GM12873 (cell line): Measurements from ENCODE around the gene MICAL2.

Experiments used
- TF ChIP-seq, protein P1 (sequence below): IDR thresholded peaks from 2 replicates; pipeline ENCODE4 v1.5.1; 2012; ENCODE audit warnings: low read depth, mild to moderate bottlenecking, moderate library complexity, low read length, control low read depth; ENCODE audit not compliant: insufficient read depth; ENCODE audit errors: missing control alignments

MICAL2 gene

DNA sequence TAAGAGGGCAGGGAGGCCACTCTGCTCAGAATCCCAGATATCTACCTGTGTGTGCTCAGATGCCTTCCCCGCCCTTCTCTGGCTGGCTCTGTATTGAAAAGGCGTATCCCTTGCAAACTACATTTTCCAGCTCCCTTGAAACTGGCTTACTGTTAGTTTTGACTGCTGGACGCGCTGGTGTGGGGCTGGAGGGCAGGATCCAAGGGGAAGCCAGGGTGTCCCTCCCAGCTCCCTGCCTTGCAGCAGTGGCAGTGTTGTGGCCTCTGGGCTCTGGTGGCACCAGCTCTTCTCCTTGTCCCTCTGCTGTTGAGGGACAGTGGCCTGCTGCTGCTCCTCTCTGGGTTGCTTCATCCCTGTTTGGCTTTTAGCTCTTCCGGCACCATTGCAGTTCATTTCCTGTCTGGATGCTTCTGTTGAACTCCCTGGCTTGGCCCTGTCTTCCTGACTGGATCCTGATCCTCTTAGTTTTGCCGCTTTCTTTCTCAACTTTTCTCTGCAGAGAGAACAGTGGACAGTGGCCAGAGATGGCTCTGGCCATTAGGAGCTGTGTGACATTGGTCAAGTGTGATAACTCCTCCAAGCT, 159.9 kb downstream of the MICAL2 start:
- TF ChIP-seq, protein P1, sequence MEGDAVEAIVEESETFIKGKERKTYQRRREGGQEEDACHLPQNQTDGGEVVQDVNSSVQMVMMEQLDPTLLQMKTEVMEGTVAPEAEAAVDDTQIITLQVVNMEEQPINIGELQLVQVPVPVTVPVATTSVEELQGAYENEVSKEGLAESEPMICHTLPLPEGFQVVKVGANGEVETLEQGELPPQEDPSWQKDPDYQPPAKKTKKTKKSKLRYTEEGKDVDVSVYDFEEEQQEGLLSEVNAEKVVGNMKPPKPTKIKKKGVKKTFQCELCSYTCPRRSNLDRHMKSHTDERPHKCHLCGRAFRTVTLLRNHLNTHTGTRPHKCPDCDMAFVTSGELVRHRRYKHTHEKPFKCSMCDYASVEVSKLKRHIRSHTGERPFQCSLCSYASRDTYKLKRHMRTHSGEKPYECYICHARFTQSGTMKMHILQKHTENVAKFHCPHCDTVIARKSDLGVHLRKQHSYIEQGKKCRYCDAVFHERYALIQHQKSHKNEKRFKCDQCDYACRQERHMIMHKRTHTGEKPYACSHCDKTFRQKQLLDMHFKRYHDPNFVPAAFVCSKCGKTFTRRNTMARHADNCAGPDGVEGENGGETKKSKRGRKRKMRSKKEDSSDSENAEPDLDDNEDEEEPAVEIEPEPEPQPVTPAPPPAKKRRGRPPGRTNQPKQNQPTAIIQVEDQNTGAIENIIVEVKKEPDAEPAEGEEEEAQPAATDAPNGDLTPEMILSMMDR = no peak

DNA sequence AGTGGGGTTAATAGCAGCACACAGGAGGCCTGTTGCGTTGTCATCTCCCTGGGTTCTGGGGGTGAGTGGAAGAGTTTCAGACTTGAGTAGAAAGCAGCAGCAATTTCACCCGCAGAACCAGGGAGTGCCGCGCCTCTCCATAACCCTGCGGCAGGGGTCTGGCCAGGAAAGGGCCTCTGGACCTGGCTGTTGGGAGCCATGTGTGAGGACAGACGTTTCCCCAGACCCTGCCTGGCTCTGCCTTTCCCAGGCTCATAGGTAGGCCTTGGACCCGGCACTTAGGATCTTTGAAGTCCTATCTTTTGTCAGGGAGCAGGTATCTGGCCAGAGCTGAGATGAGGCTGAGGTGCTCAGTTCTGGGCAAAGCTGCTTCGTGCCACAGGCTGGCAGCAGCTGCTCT, 160.4 kb downstream of the MICAL2 start:
- TF ChIP-seq, protein P1 = no peak

DNA sequence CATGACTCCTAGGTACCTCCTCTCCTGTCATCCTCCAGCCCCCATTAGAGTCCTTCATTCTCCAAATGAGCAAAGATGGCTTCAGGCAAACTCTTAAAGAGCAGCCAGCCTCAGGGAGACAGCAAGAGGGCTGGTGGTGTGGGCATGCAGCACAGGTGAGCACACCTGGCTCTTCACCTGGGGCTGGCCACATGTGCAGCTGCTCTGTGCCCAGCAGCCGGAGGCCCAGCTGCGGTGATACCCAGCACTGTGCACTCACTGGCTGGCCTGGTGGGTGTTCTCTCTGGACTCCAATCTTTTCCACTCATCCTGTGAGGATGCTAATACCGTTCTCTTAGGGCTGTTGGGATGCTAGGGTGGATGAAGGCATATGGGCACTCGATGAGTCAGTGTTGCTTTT, 160.9 kb downstream of the MICAL2 start:
- TF ChIP-seq, protein P1 = no peak

DNA sequence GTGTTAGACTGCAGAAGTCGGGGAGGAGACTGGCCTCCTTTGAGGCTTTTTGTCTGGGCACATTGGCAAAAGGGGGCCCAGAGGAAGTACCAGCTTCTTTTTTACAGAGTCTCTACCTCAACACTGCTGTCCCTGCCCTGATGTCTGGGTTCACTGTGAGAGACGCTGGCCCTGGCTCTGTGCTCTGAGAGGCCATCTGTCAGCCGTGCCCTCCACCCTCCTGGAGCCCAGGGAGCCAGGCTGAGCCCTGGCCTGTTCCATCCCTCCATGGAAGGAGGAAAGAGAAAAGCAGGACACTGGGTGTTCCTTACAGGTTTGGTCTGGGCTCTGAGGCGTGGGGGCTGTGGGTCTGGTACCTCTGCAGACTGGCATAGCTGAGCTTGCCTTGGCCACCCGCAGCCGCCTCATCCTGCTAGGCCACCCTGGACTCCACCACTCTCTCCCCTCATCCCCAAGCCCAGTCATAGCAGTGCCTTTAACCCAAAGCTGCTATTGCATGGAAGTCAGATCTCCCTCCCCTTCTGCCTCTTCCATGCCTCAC, 161.5 kb downstream of the MICAL2 start:
- TF ChIP-seq, protein P1 = no peak

DNA sequence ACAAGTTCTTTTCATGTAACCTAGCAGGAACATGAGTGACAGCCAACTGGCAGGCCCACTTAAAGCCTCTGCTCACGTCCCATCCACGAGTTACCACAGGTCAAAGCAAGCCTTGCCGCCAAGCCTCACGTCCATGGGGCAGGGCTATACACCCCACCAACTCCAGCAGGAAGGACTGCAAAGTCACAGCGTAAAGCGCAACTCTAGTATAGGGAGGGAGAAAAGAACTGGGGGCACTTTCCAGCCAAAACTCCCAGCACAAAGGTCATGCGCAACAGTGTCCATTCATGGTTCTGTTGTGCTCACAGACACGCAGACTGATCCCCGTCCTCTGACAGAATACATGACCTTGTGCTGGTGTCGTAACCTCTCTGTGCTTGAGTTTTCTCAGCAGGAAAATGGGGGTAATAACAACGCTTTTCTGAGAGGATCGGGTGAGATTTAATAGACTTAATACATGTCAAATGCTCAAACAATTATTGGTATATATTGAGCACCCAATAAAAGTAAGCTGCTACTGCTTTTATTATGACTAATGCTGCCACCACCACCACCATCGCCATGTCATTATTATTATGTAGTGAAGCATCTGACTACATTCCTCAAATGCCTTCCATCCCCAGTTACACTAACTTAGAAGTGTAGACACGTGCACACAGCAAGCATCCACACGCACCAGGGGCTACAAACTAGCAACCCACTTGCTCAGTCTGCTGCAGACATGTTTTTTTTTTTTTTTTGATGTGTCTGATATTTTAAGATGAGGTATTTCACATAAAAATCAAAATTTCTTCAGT, 162.6 kb downstream of the MICAL2 start:
- TF ChIP-seq, protein P1 = no peak

DNA sequence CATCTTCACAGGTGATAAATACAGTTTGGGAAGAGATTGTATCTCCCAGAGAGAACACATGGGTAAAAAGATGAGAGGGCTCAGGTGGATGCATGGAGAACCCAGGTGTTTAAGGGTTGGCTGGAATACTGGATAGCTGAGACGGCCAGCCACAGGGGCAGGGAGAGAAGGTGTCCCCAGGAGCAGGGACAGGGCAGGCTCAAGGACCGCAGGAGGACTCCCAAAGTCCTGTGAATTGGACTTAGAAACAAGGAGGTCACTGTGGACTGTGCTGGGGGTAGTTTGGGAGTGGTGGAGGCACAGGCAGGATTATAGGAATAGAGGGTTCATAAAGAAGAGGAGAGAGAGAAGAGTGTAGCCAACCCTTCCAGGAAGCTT, 163.2 kb downstream of the MICAL2 start:
- TF ChIP-seq, protein P1 = no peak

DNA sequence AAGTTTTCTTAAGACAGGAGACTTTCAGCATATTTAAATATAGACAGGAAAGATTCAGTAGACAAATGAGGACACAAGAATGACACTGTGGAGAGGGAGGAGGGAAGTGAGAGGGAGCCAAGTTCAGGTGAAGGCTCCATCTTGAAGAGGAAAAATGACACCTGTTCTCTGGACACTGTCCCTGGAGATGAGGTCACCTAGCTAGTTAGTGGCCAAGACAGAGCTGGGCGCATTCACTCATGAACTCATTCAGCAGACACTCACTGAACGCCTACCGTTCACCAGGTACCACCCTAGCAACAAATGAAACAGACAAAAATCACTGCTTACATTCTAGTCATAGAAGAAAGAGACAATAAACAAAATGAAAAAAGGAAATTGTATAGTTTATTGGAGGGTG, 163.7 kb downstream of the MICAL2 start:
- TF ChIP-seq, protein P1 = no peak
